ENCODE measurements around the gene SAPCD1.
A peak's percentile ranks its signal among the peaks of the same experiment; 100 is the strongest.

SAPCD1 gene

DNA sequence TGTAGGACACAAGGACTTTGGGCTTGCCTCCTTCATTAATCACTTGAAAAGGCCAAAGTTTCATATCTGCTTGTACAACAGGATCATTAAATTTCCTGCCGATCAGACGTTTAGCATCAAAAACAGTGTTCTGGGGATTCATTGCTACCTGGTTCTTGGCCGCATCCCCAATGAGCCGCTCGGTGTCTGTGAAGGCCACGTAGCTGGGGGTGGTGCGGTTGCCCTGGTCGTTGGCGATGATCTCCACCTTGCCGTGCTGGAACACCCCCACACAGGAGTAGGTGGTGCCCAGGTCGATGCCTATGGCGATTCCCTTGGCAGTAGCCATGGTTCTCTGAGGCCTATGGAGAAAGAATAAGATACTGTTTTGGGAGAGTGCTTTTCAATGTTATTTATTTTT is 49.2 kb downstream of the SAPCD1 start:
- H3K27me3 ChIP-seq (replicated peaks) = no peaks in the 10 kb centered on the region
- in situ Hi-C loops (cut with HindIII; ENCODE audit: low pct_ligation_motif_present, low sequenced_read_pairs) = no loop called here

DNA sequence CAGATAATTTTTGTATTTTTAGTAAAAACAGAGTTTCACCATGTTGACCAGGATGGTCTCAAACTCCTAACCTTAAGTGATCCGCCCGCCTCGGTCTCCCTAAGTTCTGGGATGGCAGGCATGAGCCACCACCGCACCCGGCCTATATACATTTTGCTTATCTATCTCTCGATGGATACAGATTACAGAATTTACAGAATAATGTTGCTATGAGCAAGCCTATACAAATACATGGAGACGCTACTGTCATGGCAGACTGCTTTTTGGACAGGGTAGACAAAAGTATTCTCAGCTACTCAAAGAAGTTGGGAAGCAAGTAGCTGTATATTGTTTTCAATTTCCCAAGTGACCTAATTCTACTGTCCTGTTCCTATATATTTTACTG is 51.0 kb downstream of the SAPCD1 start:
- in situ Hi-C loops (cut with HindIII; ENCODE audit: low pct_ligation_motif_present, low sequenced_read_pairs) = no loop called here
- peak overlapping the region; percentile 80 for H3K27ac ChIP-seq

More for the DNA sequence above, 49.2 kb downstream of the SAPCD1 start:
- TF ChIP-seq, protein P1, sequence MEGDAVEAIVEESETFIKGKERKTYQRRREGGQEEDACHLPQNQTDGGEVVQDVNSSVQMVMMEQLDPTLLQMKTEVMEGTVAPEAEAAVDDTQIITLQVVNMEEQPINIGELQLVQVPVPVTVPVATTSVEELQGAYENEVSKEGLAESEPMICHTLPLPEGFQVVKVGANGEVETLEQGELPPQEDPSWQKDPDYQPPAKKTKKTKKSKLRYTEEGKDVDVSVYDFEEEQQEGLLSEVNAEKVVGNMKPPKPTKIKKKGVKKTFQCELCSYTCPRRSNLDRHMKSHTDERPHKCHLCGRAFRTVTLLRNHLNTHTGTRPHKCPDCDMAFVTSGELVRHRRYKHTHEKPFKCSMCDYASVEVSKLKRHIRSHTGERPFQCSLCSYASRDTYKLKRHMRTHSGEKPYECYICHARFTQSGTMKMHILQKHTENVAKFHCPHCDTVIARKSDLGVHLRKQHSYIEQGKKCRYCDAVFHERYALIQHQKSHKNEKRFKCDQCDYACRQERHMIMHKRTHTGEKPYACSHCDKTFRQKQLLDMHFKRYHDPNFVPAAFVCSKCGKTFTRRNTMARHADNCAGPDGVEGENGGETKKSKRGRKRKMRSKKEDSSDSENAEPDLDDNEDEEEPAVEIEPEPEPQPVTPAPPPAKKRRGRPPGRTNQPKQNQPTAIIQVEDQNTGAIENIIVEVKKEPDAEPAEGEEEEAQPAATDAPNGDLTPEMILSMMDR (IDR thresholded peaks at IDR 0.05; ENCODE audit: low read depth, low read length, missing control alignments) = no peak
- Histone ChIP-seq H3K36me3 (replicated peaks) (no peaks in the 10 kb centered on the region), H3K27ac (no peak overlapping the region), H3K4me3 (ENCODE audit: low read depth, low read length) (no peak overlapping the region)
- DNase-seq = no peak

More for the DNA sequence above, 51.0 kb downstream of the SAPCD1 start:
- H3K4me3 ChIP-seq (ENCODE audit: low read depth, low read length) = no peak overlapping the region
- H3K36me3 ChIP-seq (replicated peaks) = no peaks in the 10 kb centered on the region
- no peaks in the 10 kb centered on the region for H3K27me3 ChIP-seq (replicated peaks)
- no peak for DNase-seq
- TF ChIP-seq, protein P1 (IDR thresholded peaks at IDR 0.05; ENCODE audit: low read depth, low read length, missing control alignments) = no peak
